K562 treated with DMSO at 1 percent for 12 hours (cell line): ENCODE results near the gene TYW1B. TPM values are rescaled to one million over a fixed set of nuclear protein-coding genes. Genes with fewer than 3 reads are reported as not detected.

Source experiments
- total RNA-seq: library from RNA; unstranded; fragments of 300-600 nt; gene quantifications from 2 replicates; pipeline ENCODE4 v1.2.3, GENCODE V29; 2022; ENCODE audit not compliant: insufficient read depth

The TYW1B gene, protein sequence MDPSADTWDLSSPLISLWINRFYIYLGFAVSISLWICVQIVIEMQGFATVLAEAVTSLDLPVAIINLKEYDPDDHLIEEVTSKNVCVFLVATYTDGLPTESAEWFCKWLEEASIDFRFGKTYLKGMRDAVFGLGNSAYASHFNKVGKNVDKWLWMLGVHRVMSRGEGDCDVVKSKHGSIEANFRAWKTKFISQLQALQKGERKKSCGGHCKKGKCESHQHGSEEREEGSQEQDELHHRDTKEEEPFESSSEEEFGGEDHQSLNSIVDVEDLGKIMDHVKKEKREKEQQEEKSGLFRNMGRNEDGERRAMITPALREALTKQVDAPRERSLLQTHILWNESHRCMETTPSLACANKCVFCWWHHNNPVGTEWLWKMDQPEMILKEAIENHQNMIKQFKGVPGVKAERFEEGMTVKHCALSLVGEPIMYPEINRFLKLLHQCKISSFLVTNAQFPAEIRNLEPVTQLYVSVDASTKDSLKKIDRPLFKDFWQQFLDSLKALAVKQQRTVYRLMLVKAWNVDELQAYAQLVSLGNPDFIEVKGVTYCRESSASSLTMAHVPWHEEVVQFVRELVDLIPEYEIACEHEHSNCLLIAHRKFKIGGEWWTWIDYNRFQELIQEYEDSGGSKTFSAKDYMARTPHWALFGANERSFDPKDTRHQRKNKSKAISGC
- 4.2 and 11.2 TPM in 2 replicates for total RNA-seq

DNA sequence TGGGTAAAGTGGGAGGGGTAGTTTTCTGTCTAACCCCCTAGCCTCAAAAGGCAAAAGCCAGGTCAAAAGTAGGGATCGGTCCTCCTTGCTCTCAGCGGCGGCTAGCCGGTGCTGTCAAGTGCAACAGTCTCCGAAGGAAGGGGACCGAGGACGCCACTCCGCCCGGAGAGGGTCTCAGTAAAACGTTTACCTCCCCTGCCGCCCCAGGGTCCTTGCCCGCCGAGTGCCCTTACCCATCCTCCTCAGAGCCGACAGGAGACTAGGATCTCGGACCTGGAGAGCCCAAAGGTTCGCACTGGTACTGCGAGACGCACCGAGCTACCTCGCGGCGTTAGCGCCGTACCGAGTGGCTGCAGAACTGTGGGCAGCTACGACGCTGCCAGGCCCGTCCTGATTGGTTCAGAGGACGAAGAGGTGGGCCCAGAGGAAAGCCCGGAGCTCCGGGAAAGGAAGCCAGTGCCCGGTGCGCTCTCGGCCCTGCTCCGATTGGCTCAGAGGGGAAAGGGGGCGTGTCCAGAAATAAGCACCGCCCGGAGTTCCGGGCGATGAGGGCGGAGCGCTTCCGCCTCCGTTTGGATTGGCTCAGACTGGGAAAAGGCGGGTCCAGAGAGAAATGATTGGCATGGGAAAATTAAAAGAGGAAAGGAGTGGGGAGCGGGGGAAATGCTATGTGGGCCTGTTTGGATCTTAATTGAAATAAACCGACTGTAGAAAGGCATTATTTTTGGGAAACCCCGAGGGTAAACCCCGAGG is at the start of gene TYW1B:
Gene TYW1B (minus strand): TSS at position 362 of the 753 bp plus-strand sequence. CDS start 125 bp downstream, at position 237.

Other genes starting within 250 kb of the TYW1B start
- 20.0 and 92.4 TPM in 2 replicates for gene POM121, start 96.9 kb upstream of the TYW1B start, total RNA-seq
- 0.60 TPM in 1 of 2 replicates, not detected in the other for gene TRIM74, start 141.3 kb upstream of the TYW1B start, total RNA-seq
- not detected in 2 replicates for gene SPDYE8, start 201.6 kb upstream of the TYW1B start, total RNA-seq
- gene SPDYE11, start 229.7 kb upstream of the TYW1B start, total RNA-seq: not detected in 2 replicates